ENCODE results near the gene GATD1.

GATD1 gene

DNA sequence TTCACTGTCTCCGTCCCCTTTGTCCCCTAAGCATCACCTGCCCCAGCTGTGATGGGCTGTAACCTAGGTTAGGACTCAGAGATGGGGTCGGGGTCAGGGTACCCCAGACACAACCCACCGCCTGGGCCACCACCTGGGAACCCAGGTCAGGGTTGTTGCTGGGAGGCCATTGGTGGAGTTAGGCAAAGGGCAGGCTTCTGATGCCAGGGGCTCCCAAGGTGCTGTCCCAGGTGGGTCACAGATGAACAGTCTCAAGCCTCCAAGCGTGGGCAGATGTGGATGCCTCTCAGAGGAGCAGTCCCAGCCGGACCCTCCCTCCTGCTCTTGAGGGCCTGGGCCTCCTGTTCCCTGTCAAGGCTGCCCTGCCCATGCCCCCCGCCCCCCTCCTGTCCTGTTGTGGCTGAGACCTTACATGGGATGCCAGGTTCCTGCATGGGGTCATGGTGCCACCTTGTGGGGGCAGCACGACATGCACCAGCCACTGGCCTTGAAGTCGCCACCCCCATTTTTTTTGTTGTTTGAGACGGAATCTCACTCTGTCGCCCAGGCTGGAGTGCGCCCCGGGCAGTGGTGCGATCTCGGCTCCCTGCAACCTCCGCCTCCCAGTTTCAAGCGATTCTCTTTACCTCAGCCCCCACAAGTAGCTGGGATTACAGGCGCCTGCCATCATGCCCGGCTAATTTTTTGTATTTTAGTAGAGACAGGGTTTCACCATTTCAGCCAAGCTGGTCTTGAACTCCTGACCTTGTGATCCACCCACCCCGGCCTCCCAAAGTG lies 12.1 kb downstream of the GATD1 start:
- H3K9ac ChIP-seq (ENCODE audit: low read length): no peak overlapping the region
- no peaks in the 10 kb centered on the region for H3K4me1 ChIP-seq (ENCODE audit: low read length)
- no peak overlapping the region for H3K4me3 ChIP-seq (ENCODE audit: low read length)
- no peak overlapping the region for H2AFZ ChIP-seq (ENCODE audit: low read depth, low read length)
- H3K27me3 ChIP-seq (ENCODE audit: low read depth, low read length): no peaks in the 10 kb centered on the region
- peaks cover 38% of the 10 kb centered on the region for H3K36me3 ChIP-seq (replicated peaks; ENCODE audit: low read depth, low read length)
- no peak overlapping the region for H3K4me2 ChIP-seq (ENCODE audit: low read length)
- no peaks in the 10 kb centered on the region for H3K9me3 ChIP-seq (ENCODE audit: insufficient read depth, low read length)
- H3K79me2 ChIP-seq (ENCODE audit: low read length): peaks cover 2% of the 10 kb centered on the region; the same call in 1 of the 2 replicates
- H4K20me1 ChIP-seq (ENCODE audit: insufficient read depth, low read length): peaks cover 24% of the 10 kb centered on the region
- TF ChIP-seq CTCF (IDR thresholded peaks at IDR 0.05; ENCODE audit: low read depth, low read length): peak; percentile 60
- TF ChIP-seq EZH2phosphoT487 (IDR thresholded peaks at IDR 0.05; ENCODE audit: low read depth): no peak
- no peak overlapping the region for H3K27ac ChIP-seq (ENCODE audit: low read length)

- Histone ChIP-seq H3K4me2 (ENCODE audit: low read length) (no peak overlapping the region), H3K27ac (ENCODE audit: low read length) (no peak overlapping the region), H2AFZ (ENCODE audit: low read depth, low read length) (no peak overlapping the region), H3K79me2 (ENCODE audit: low read length) (no peaks in the 10 kb centered on the region; the same call in 1 of the 2 replicates), H4K20me1 (ENCODE audit: insufficient read depth, low read length) (peaks cover 24% of the 10 kb centered on the region), H3K9ac (ENCODE audit: low read length) (no peak overlapping the region), H3K4me1 (ENCODE audit: low read length) (no peaks in the 10 kb centered on the region), H3K4me3 (ENCODE audit: low read length) (no peak overlapping the region), H3K9me3 (ENCODE audit: insufficient read depth, low read length) (no peaks in the 10 kb centered on the region), H3K36me3 (replicated peaks; ENCODE audit: low read depth, low read length) (peaks cover 38% of the 10 kb centered on the region), H3K27me3 (ENCODE audit: low read depth, low read length) (no peaks in the 10 kb centered on the region)
- no peak for TF ChIP-seq EZH2phosphoT487 (IDR thresholded peaks at IDR 0.05; ENCODE audit: low read depth)
- TF ChIP-seq CTCF (IDR thresholded peaks at IDR 0.05; ENCODE audit: low read depth, low read length): no peak
These were observed 12.8 kb downstream of the GATD1 start for GRCh38 chr11:764322-765024.

DNA sequence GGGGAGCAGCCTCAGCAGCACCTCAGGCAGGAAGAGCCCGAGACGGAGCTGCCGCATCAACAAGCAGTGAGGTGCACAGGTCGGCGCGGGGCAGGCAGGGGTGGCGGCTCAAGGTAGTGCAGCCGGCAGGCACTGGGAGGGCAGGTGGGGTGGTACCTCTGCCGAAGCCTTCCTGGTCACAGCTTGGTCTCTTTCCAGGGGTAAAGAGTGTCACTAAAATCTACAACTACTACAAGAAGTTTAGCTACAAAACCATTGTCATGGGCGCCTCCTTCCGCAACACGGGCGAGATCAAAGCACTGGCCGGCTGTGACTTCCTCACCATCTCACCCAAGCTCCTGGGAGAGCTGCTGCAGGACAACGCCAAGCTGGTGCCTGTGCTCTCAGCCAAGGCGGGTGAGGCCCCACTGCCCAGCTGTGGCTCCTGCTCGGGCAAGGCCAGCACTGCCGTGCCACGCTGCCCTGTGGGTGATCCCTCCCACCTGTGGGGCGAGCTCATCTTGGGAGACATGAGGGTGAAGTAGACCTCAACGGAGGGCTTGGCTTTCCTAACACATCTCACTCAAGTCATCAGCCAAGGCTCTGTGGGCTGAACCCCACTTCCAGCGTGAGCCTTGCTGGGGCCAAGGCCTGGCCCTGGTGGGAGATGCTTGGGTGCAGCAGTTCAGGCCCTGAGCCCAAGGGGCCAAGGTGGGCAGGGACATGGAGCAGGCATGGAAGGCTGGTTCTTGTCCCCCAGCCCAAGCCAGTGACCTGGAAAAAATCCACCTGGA lies 13.6 kb downstream of the GATD1 start:
- no peak overlapping the region for H3K4me2 ChIP-seq (ENCODE audit: low read length)

More for the DNA sequence above, 13.6 kb downstream of the GATD1 start:
- Histone ChIP-seq H3K4me1 (ENCODE audit: low read length) (no peaks in the 10 kb centered on the region), H3K27ac (ENCODE audit: low read length) (no peak overlapping the region), H3K9me3 (ENCODE audit: insufficient read depth, low read length) (no peaks in the 10 kb centered on the region), H2AFZ (ENCODE audit: low read depth, low read length) (no peak overlapping the region), H3K36me3 (replicated peaks; ENCODE audit: low read depth, low read length) (peaks cover 41% of the 10 kb centered on the region), H3K27me3 (ENCODE audit: low read depth, low read length) (no peaks in the 10 kb centered on the region), H3K4me3 (ENCODE audit: low read length) (no peak overlapping the region), H4K20me1 (ENCODE audit: insufficient read depth, low read length) (peaks cover 24% of the 10 kb centered on the region), H3K79me2 (ENCODE audit: low read length) (no peaks in the 10 kb centered on the region; the same call in 1 of the 2 replicates), H3K9ac (ENCODE audit: low read length) (no peak overlapping the region)
- TF ChIP-seq CTCF (IDR thresholded peaks at IDR 0.05; ENCODE audit: low read depth, low read length) (no peak), EZH2phosphoT487 (IDR thresholded peaks at IDR 0.05; ENCODE audit: low read depth) (no peak)
